Uterus (tissue), 4 donors: ENCODE results near the gene EPHA4. TPM values are rescaled to one million over a fixed set of nuclear protein-coding genes. Genes with fewer than 3 reads are reported as not detected.

ENCODE experiments used
- DNase-seq, 2 donors: peaks; one replicate each; pipeline ENCODE4 v3.0.0-alpha.2; 2019 to 2020
- H3K27ac ChIP-seq, 2 donors: fragments of 200-600 bp; sonication (generic); 1 replicate in 1 of 2; 2 replicates in 1 of 2; pipeline ENCODE4 v1.5.1; 2016 to 2018
- H3K27me3 ChIP-seq, 2 donors: fragments of 200-600 bp; sonication (generic); one replicate each; pipeline ENCODE4 v1.5.1; 2018 to 2019; ENCODE audit warnings: control low read depth in 1 of 2
- H3K36me3 ChIP-seq, 2 donors: fragments of 200-600 bp; sonication (generic); one replicate each; pipeline ENCODE4 v1.5.1; 2019; ENCODE audit warnings: control low read depth in 1 of 2
- H3K4me1 ChIP-seq, 2 donors: fragments of 200-600 bp; sonication (generic); one replicate each; pipeline ENCODE4 v1.5.1; 2018 to 2019; ENCODE audit warnings: control low read depth in 1 of 2
- H3K4me3 ChIP-seq, 2 donors: fragments of 200-600 bp; sonication (generic); 1 replicate in 1 of 2; 2 replicates in 1 of 2; pipeline ENCODE4 v1.5.1; 2018 to 2019; ENCODE audit warnings: mild to moderate bottlenecking in 1 of 2
- H3K9me3 ChIP-seq, 2 donors: fragments of 200-600 bp; sonication (generic); one replicate each; pipeline ENCODE4 v1.5.1; 2019; ENCODE audit warnings: control low read depth in 1 of 2
- CTCF ChIP-seq, 4 experiments: fragments of 200-600 bp in 2 of 4; fragments of 450-650 bp in 2 of 4; sonication (generic) in 2 of 4; IDR thresholded peaks; one replicate each; pipeline ENCODE4 v1.5.1; 2016 to 2019; ENCODE audit warnings: antibody characterized with exemption in 4 of 4, mild to moderate bottlenecking in 2 of 4, moderate library complexity in 1 of 4
- POLR2A ChIP-seq, 2 donors: fragments of 450-650 bp; IDR thresholded peaks; one replicate each; pipeline ENCODE4 v1.6.1; 2016; ENCODE audit warnings: antibody characterized with exemption in 2 of 2, mild to moderate bottlenecking in 1 of 2, moderate library complexity in 1 of 2
- intact Hi-C: fragments of 100-400 bp; cut with DNase I; formaldehyde crosslinking; loops from one replicate; pipeline ENCODE4 v1.15.1; 2023; ENCODE audit warnings: low total_unique reads
- total RNA-seq, 4 donors: library from RNA; depleted of rRNA in 3 of 4; stranded (reverse); fragments of >200 nt in 3 of 4; gene quantifications; one replicate each; pipeline versions ENCODE4 v1.1.0 to v1.2.4, GENCODE V29; 2014 to 2023
- donor health status: DM: yes; HTN: yes; CAD: no.

EPHA4 gene
- total RNA-seq, 4 donors from 2014 or later: 45.6 to 84.7 (median 66.8) TPM

GRCh38 chr2:221449406-221449805 lies 122.7 kb downstream of the EPHA4 start:
- H3K4me3 ChIP-seq: no peak overlapping the region
- H3K9me3 ChIP-seq: no peaks in the 10 kb centered on the region
- intact Hi-C loops: no loop called here
- DNase-seq: no peak
- H3K27ac ChIP-seq: no peak overlapping the region
- H3K36me3 ChIP-seq: no peaks in the 10 kb centered on the region
- no peaks in the 10 kb centered on the region for H3K27me3 ChIP-seq
- no peak for TF ChIP-seq POLR2A (IDR thresholded peaks at IDR 0.05)
- TF ChIP-seq CTCF (IDR thresholded peaks at IDR 0.05): no peak
- H3K4me1 ChIP-seq: no peaks in the 10 kb centered on the region

DNA sequence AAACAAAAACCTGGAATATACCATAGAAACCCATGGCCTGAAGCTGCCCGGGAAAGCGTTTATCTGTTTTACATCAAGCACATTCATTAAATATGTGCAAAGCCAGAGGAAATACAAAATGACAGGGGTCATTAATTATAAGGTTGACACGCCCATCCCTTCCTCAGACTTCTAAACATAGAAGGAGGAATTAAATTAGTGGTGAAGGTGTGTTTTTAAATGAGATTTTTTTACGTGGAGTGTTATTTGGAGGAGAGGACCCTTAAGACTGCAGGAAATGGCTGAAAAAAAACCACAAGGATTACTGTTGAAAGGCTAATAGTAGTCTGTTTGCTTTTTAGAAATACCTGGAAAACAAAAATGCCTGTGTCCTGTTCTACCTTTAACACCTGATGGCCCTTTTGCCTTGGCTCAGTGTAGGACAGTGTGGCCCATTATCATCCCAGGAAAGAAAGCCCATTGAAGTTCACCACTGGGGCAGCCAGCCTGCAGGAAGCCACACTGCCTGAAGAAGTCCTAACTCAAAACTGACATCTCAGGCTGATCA lies 123.2 kb downstream of the EPHA4 start:
- intact Hi-C loops: no loop called here
- TF ChIP-seq CTCF (IDR thresholded peaks at IDR 0.05) (no peak), POLR2A (IDR thresholded peaks at IDR 0.05) (no peak)
- H3K4me1 ChIP-seq: no peaks in the 10 kb centered on the region
- H3K9me3 ChIP-seq: no peaks in the 10 kb centered on the region
- H3K27me3 ChIP-seq: no peaks in the 10 kb centered on the region
- H3K27ac ChIP-seq: no peak overlapping the region
- no peak for DNase-seq
- H3K36me3 ChIP-seq: no peaks in the 10 kb centered on the region
- H3K4me3 ChIP-seq: no peak overlapping the region

- intact Hi-C loops: no loop called here
- Histone ChIP-seq H3K36me3 (no peaks in the 10 kb centered on the region), H3K4me1 (no peaks in the 10 kb centered on the region), H3K4me3 (no peak overlapping the region), H3K27ac (no peak overlapping the region), H3K27me3 (no peaks in the 10 kb centered on the region), H3K9me3 (no peaks in the 10 kb centered on the region)
- TF ChIP-seq POLR2A (IDR thresholded peaks at IDR 0.05) (no peak), CTCF (IDR thresholded peaks at IDR 0.05) (no peak)
- DNase-seq: no peak
Measured at GRCh38 chr2:221448057-221448843, 123.9 kb downstream of the EPHA4 start.

GRCh38 chr2:221447310-221447709 lies 124.8 kb downstream of the EPHA4 start:
- DNase-seq: no peak
- Histone ChIP-seq H3K4me1 (no peaks in the 10 kb centered on the region), H3K9me3 (no peaks in the 10 kb centered on the region), H3K27ac (no peak overlapping the region), H3K4me3 (no peak overlapping the region), H3K36me3 (no peaks in the 10 kb centered on the region), H3K27me3 (no peaks in the 10 kb centered on the region)
- intact Hi-C loops: no loop called here
- TF ChIP-seq POLR2A (IDR thresholded peaks at IDR 0.05) (no peak), CTCF (IDR thresholded peaks at IDR 0.05) (no peak)

GRCh38 chr2:221446140-221446539 lies 126.0 kb downstream of the EPHA4 start:
- H3K9me3 ChIP-seq: no peaks in the 10 kb centered on the region
- no peaks in the 10 kb centered on the region for H3K27me3 ChIP-seq
- no peak for TF ChIP-seq CTCF (IDR thresholded peaks at IDR 0.05)
- no peak for TF ChIP-seq POLR2A (IDR thresholded peaks at IDR 0.05)
- H3K27ac ChIP-seq: no peak overlapping the region
- intact Hi-C loops: no loop called here
- no peaks in the 10 kb centered on the region for H3K36me3 ChIP-seq
- no peak overlapping the region for H3K4me3 ChIP-seq
- H3K4me1 ChIP-seq: no peaks in the 10 kb centered on the region
- DNase-seq: no peak
